Activated T-cell treated with anti-CD3 and anti-CD28 coated beads for 48 hours (primary cell): ENCODE results near the gene OTUB1.
"Not testable (repeated sequence)": the region's sequence is repeated elsewhere in the genome, so short reads cannot be mapped to it uniquely, and the experiment has no call there.

ENCODE experiments used
- DNase-seq: peaks from one replicate; pipeline ENCODE4 v3.0.0-alpha.2; 2020; ENCODE audit warnings: low read depth

The OTUB1 gene

DNA sequence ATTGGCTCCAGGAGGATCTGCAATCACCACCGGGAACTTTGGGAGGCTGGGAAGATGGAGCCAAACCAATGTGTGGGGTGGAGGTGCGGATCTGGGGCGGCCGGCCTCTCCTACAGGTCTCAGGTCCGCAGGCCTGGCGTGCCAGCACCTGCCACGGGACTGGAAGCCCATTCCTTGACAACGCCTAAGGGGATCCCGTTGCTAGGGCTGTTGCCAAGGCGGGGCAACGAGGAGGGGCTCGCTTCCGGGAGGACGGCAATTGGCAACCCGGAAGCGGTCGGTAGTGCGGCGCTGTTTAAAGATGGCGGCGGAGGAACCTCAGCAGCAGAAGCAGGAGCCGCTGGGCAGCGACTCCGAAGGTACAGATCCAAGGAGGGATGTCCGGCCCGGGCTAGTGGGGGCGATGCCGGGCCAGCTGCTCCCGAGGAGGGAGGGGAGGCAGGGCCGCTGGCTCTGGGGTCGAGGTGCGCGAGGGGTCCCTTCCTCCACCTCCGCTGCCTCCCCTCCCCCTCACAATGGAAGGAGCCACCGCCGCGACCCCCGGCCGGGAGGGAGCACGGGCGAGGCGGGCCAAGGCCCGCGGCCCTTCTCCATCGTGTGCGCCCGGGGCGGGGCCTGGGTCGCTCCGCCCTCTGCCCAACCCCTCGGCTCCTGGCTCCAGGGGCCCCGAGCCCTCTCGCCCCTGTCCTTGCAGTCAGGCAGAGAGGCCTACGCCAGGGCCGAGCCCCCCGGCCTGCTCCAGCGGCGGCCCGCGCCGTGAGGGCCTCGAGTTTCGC lies at the start of gene OTUB1:
OTUB1 (plus strand) TSS at position 283 of the 776 bp plus-strand sequence; CDS start at position 302, 19 bp downstream.
- DNase-seq: peak; percentile 83

DNA sequence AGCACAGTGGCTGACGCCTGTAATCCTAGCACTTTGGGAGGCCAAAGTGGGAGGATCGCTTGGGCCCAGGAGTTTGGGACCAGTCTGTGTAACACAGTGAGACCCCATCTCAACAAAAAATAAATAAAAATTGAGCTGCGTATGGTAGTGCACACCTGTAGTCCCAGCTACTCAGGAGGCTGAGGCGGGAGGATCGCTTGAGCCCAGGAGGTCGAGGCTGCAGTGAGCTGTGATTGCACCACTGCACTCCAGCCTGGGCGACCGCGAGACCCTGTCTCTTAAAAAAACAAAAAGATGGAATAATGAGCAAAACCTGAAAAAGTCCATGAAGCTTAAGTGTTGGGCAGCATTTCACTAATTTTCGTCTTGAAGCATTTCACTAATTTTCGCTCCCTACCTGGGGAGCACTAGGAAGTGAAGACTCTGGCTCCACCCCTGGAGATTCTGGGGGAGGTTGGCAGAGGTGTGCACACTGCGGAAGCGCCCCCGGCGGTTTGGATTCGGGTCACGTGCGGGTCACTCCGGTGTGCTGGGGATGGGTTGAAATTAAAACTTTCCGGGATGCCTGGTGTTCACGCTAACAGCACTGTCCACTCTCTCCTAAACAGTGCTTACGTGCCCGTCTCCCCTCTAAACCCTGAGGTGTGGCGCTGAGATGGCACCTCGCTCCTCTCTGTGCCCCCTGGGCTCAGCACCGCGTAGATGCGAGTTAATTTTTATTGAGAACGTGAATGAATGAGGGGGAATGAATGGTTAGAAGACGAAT lies 48.3 kb upstream of the OTUB1 start:
- DNase-seq: no peak

DNA sequence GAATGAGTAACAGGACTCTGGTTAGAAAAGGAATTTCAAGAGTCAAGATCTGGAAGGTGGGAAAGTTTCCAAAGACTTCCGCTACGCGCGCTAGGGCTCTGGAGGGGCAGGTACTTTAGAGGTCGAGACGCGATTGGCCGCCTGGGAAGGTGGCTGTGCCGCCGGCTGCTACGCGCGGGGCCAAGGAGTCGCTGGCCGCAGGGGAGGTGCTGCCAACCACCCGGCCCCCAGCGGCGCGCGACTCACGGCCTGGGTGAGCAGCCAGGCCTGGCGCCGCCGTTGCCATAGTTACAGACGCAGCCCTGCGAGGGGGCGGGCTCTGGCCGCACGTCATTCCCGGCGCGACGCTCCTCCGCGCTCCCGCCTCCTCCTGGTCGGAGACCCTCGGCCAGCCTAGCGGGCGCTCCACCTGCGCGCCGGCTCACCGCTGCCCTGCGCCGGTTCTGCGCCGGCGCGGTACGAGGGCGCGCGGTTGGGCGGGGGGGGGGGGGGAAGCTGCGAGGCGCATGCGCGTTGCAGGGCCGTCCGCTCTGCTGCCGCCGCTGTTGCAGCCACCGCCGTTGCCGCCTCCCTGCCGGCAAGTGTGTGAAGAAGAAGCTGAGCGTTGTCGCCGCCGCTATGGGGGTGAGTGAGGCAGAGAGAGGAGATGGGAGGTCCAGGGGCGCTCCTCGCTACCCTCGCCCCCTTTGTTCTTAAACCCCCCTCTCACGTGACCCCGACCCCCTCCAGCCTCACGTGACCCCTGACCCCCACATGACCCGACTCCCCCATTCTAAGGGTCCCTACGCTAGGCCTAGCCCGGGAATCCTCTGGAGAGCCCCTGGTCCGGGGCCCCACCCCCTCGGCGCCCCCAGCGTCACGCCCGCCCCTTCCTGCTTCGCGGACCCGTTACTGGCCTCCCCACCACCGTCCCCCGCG lies 47.5 kb upstream of the OTUB1 start, which contains the start of gene NAA40:
NAA40 (plus strand) TSS at position 524 of the 918 bp plus-strand sequence; CDS start at position 619, 95 bp downstream.
- peak; percentile 96 for DNase-seq

- DNase-seq: no peak
These were observed 46.8 kb upstream of the OTUB1 start for GRCh38 chr11:63939397-63939891.

- DNase-seq: no peak
These were observed 45.5 kb upstream of the OTUB1 start for GRCh38 chr11:63940786-63941185.

DNA sequence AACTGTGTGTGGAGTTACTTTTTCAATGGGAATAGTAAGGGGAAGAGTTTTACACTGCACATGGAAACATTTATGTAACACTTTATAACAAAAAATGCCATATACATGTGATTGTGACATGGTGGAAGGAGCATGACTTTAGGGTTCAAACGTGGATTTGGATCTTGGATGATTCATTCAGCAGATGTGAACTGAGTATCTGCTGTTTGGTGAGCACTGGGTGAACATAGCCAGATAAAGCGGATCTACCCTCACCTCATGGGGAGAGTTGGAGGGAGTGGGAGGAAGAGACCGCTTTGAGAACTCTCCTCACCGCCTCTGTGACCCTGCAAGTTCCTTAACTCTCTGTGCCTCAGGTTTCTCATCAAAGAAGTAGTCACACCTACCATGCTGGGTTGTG lies 44.3 kb upstream of the OTUB1 start:
- no peak for DNase-seq

DNA sequence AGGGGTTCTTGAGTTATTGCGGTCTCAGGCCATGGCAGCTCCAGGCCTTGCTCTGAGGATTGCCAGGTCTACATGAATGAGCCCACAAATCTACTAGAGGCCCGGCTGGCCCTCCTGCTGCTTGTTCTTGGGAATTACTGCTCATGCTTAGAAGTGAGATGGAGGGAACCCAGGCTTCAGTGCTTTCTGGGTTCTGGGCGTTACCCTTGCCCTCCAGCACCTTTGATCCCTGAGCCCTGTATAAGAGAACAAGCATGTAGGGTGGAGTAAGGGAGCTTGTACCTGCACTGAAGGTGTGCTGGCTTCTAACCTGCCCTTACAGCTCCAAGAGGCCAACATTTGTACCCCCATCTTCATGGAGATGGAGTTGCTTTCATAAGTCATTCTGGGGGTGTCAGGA lies 43.4 kb upstream of the OTUB1 start:
- DNase-seq: no peak

DNA sequence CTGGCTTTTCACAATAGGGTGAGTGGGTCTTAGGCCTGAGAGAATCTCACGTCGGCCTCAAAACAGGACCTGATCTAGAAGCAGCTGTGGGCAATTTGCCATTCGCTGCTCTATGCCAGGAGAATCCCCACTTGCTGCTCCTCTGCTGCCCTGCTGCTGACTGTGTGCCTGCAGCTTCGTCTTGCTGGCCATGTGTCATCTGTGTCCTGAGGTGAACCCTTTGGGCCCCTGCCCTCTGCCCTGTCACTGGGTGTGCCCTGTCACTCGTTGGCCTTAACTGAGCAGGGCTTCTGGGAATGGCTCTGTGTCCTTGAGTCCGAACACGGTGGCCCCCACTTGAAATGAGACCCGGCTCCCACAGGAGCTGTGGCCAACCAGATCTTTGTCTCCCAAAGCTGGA lies 41.3 kb upstream of the OTUB1 start:
- DNase-seq: no peak

- peak; percentile 24 for DNase-seq
These were observed 40.6 kb upstream of the OTUB1 start for GRCh38 chr11:63945477-63946163.

DNA sequence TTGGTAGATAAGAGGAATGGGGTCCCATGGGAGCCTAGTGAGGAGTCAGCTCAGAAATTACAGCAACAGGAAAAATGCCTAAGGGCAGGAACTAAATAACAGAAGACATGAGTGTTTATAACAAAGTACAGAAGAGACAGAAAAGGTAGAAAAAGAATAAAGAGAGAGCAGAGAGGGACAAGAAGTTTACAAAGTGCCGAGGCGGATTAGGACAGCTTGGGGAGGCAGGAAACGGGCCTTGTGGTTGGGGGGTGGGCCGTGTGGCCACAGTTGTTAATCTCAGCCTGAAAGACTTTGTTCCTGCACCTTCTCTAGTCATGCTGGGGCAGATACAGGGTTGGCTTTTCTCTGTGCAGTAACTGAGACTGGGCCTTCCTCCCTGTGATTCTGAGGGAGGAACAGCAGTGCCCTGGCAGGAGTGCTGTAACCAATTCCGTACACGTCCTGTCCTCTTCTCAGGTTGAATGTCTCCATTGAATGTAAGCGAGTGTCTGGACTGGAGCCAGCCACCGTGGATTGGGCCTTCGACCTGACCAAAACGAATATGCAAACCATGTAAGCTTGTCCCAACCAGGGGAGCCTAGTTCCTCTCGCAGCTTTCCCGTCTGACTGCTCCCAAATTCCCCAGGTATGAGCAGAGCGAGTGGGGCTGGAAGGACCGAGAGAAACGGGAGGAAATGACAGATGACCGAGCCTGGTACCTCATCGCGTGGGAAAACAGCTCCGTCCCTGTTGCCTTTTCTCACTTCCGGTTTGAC lies 34.3 kb upstream of the OTUB1 start:
- DNase-seq: no peak

- no peak for DNase-seq
These were observed 33.7 kb upstream of the OTUB1 start for GRCh38 chr11:63952570-63952969.

DNA sequence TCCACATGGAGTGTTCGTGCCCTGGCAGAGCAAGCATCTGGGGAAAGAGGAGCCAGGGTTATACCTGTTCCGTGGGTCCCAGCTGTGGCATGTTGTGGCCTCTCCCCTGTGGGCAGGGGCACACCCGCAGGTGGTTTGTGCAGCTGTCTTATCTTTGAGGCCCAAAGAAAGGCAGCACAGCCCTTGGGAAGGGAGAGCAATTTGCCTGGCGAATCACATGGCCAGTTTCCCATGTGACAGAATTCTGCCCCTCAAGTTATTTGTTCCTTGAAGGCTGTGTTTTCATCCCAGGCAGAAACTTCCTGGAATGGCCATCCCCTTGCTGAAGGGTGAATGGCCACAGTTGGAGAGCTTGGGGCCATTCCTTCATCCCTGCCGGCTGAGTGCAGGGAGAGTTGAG lies 28.2 kb upstream of the OTUB1 start:
- no peak for DNase-seq

GRCh38 chr11:63961608-63962412 lies 24.4 kb upstream of the OTUB1 start:
- DNase-seq: no peak

- not testable (repeated sequence) for DNase-seq
These were observed 22.3 kb upstream of the OTUB1 start for GRCh38 chr11:63963895-63964294.

- no peak for DNase-seq
These were observed 19.8 kb upstream of the OTUB1 start for GRCh38 chr11:63966444-63966843.

DNA sequence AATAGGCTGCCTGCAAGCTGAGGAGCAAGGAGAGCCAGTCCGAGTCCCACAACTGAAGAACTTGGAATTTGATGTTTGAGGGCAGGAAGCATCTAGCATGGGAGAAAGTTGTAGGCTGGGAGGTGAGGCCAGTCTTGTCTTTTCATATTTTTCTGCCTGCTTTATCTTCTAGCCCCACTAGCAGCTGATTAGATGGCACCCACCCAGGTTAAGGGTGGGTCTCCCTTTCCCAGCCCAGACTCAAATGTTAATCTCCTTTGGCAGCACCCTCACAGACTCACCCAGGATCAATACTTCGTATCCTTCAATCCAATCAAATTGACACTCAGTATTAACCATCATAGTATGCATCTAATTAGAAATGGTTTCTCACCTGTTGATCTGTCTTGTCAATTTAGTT lies 16.8 kb upstream of the OTUB1 start:
- DNase-seq: no peak

DNA sequence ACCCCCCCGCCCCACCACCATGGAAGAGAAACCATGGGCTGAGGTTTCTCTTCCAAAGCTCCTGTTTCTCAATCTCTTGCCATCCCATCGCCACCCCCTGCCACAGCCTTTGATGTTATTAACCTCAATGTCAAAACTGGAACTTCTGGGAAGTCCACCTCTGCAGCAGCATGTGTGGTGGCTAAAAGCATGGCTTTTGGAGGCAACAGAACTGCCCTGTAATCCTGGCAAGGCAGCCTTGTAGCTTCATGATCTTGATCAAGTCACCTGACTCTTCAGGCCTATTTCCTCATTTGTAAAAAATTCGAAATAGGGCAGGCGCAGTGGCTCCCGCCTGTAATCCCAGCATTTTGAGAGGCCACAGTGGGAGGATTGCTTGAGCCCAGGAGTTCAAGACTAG lies 15.3 kb upstream of the OTUB1 start:
- no peak for DNase-seq

DNA sequence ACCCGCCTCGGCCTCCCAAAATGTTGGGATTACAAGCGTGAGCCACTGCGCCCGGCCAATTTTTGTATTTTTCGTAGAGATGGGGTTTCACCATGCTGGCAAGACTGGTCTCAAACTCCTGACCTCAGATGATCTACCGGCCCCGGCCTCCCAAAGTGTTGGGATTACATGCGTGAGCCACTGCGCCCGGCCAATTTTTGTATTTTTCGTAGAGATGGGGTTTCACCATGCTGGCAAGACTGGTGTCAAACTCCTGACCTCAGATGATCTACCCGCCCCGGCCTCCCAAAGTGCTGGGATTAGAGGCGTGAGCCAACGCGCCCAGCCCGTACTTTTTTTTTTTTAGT lies 12.4 kb upstream of the OTUB1 start:
- DNase-seq: not testable (repeated sequence)

- peak; percentile 90 for DNase-seq
These were observed 11.7 kb upstream of the OTUB1 start, which contains the start of gene COX8A for GRCh38 chr11:63974259-63975143. Gene COX8A (plus strand): TSS chr11:63974620. CDS start chr11:63974681, 61 bp downstream.
